ENCODE results near the gene AQP12A.

GRCh38 chr2:240644859-240645301, 46.8 kb upstream of the AQP12A start:
- TF ChIP-seq ZBTB33 (IDR thresholded peaks at IDR 0.05; ENCODE audit: extremely low read depth, insufficient replicate concordance, low read length) (no peak), CTCF (IDR thresholded peaks at IDR 0.05 in 2 of 3, conservative IDR thresholded peaks at IDR 0.05 in 1 of 3; ENCODE audit: borderline replicate concordance in 1 of 3, insufficient read depth in 1 of 3, low read depth in 2 of 3, low read length in 2 of 3) (no peak), POLR2A (IDR thresholded peaks at IDR 0.05; ENCODE audit: borderline replicate concordance, extremely low read depth, insufficient read depth, insufficient read length) (no peak), EZH2phosphoT487 (IDR thresholded peaks at IDR 0.05; ENCODE audit: borderline replicate concordance) (no peak), EGR1 (IDR thresholded peaks at IDR 0.05; ENCODE audit: low read depth) (no peak)

Measured in HCT116 (cell line).